HepG2 (cell line): Measurements from ENCODE around the gene ZBED5. TPM values are rescaled to one million over a fixed set of nuclear protein-coding genes. Genes with fewer than 3 reads are reported as not detected.

Experiments
- ARHGAP35 ChIP-seq: sonication (generic); formaldehyde crosslinking; IDR thresholded peaks from 2 replicates; pipeline ENCODE4 v1.9.0; 2022; ENCODE audit warnings: mild to moderate bottlenecking, inconsistent platforms, moderate library complexity, missing genetic modification reagents, borderline replicate concordance
- CEBPZ ChIP-seq: IDR thresholded peaks from 2 replicates; pipeline ENCODE4 v1.6.1; 2012; ENCODE audit warnings: low read length, improper control_type of control experiment
- CENPT ChIP-seq: sonication (generic); formaldehyde crosslinking; IDR thresholded peaks from 2 replicates; pipeline ENCODE4 v1.8.0; 2022; ENCODE audit warnings: low read depth, mild to moderate bottlenecking, moderate library complexity, missing genetic modification reagents
- CERS6 ChIP-seq: sonication (generic); formaldehyde crosslinking; IDR thresholded peaks from 2 replicates; pipeline ENCODE4 v1.5.0; 2020; ENCODE audit warnings: missing genetic modification reagents
- FUBP1 ChIP-seq: sonication (generic); formaldehyde crosslinking; IDR thresholded peaks from 2 replicates; pipeline ENCODE4 v1.5.1; 2020; ENCODE audit warnings: missing genetic modification reagents, mild to moderate bottlenecking, borderline replicate concordance
- HOXA9 ChIP-seq: sonication (generic); formaldehyde crosslinking; IDR thresholded peaks from 2 replicates; pipeline ENCODE4 v1.8.1; 2022; ENCODE audit warnings: missing genetic modification reagents, mild to moderate bottlenecking, moderate library complexity, borderline replicate concordance
- NFIB ChIP-seq: sonication (generic); formaldehyde crosslinking; IDR thresholded peaks from 2 replicates; pipeline ENCODE4 v1.9.0; 2021; ENCODE audit warnings: missing genetic modification reagents, mild to moderate bottlenecking, borderline replicate concordance
- NONO ChIP-seq, 2 experiments: fragments of 450-650 bp in 1 of 2; sonication (generic) in 1 of 2; formaldehyde crosslinking in 1 of 2; IDR thresholded peaks in 1 of 2; conservative IDR thresholded peaks in 1 of 2; 2 replicates each; pipeline versions ENCODE4 v1.6.1 to v1.8.0; 2017 to 2022; ENCODE audit warnings: mild to moderate bottlenecking in 1 of 2, missing genetic modification reagents in 1 of 2, moderate library complexity in 1 of 2
- RAD51 ChIP-seq: fragments of 450-650 bp; IDR thresholded peaks from 2 replicates; pipeline ENCODE4 v1.6.1; 2016; ENCODE audit warnings: borderline replicate concordance
- RBFOX2 ChIP-seq: fragments of 200-400 bp; formaldehyde crosslinking; IDR thresholded peaks from 2 replicates; pipeline ENCODE4 v1.6.1; 2017; ENCODE audit warnings: low read depth, mild to moderate bottlenecking, low read length
- SOX5 ChIP-seq: IDR thresholded peaks from 2 replicates; pipeline ENCODE4 v1.6.1; 2016; ENCODE audit warnings: borderline replicate concordance
- SOX6 ChIP-seq, 2 experiments: fragments of 450-650 bp in 1 of 2; sonication (generic) in 1 of 2; formaldehyde crosslinking in 1 of 2; IDR thresholded peaks; 2 replicates each; pipeline versions ENCODE4 v1.4.0 to v1.6.1; 2017 to 2020; ENCODE audit warnings: antibody characterized with exemption in 1 of 2, mild to moderate bottlenecking in 1 of 2, missing genetic modification reagents in 1 of 2
- YEATS4 ChIP-seq: sonication (generic); formaldehyde crosslinking; IDR thresholded peaks from 2 replicates; pipeline ENCODE4 v1.4.0; 2020; ENCODE audit warnings: missing genetic modification reagents, borderline replicate concordance
- ZNF207 ChIP-seq: fragments of 450-650 bp; IDR thresholded peaks from 2 replicates; pipeline ENCODE4 v1.6.1; 2016; ENCODE audit warnings: antibody characterized with exemption, borderline replicate concordance
- ZNF558 ChIP-seq: sonication (generic); formaldehyde crosslinking; IDR thresholded peaks from 2 replicates; pipeline ENCODE4 v1.9.0; 2022; ENCODE audit warnings: mild to moderate bottlenecking, missing genetic modification reagents, borderline replicate concordance
- ZNF7 ChIP-seq: IDR thresholded peaks from 2 replicates; pipeline ENCODE4 v1.6.1; 2016; ENCODE audit warnings: missing biosample characterization, missing genetic modification reagents
- ZNF839 ChIP-seq: sonication (generic); formaldehyde crosslinking; IDR thresholded peaks from 2 replicates; pipeline ENCODE4 v1.4.0; 2020; ENCODE audit warnings: missing genetic modification reagents, mild to moderate bottlenecking, borderline replicate concordance
- polyA plus RNA-seq, 8 experiments: library from polyadenylated mRNA; depleted of rRNA in 3 of 8; stranded (reverse) in 7 of 8; unstranded in 1 of 8; fragments of >200 nt; fragmentation: Illumina TruSeq in 4 of 8; extraction: Trizol in 4 of 8; gene quantifications; 2 replicates each; pipeline versions ENCODE4 v1.2.1 to v1.2.3, GENCODE V29; 2011 to 2016; ENCODE audit warnings: low read depth in 4 of 8, missing spikeins in 1 of 8, mixed read lengths in 1 of 8; ENCODE audit not compliant: insufficient read depth in 1 of 8
- total RNA-seq, 5 experiments: library from RNA; depleted of rRNA; stranded (reverse); fragments of >200 nt; fragmentation: Illumina TruSeq; extraction: Trizol; gene quantifications; 2 replicates each; pipeline ENCODE4 v1.2.3, GENCODE V29; 2016; ENCODE audit warnings: low read depth in 1 of 5
- TF ChIP-seq, protein P1 (sequence below): sonication (generic); formaldehyde crosslinking; IDR thresholded peaks from 2 replicates; pipeline ENCODE4 v1.4.0; 2020; ENCODE audit warnings: missing genetic modification reagents

The ZBED5 gene
- total and polyA plus RNA-seq, 2 of the 13 experiments (the other 11 are each of a cell fraction or from before 2014, with no cell fraction given), result 18.2 to 38.6 TPM

DNA sequence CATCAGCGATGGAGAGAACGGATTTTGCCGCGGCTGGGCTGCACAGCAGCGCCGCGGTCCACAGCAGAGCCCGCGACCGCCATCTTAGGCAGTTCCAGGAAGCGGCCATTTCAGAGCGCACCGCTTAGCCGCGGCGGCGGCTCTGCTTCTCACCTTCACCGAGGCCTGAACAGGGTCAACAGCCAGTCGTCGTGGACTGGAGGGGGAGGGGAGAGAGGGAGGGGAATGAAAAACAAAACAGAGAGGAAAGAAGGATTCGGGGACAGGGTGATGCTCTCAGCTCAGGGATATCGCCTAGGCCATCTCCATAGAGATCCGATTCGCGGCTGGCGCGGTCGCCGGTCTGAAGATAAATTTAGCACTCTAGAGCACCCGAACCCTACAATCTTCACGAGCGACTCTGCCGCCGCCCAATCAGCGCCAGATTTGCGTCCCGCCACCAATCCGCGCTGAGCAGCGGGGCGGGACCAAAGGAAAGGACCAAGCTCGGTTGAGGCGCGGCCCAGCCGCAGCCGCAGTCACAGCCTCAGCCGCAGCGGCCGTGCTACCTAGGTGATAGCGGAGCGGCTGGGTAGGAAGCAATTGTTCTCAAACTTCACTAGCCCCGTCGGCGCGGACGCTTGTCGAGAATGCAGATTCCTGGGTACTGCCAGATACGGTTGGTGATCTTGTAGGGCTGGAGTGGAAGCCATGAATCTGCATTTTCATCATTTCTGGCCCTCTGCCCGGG lies at the start of gene ZBED5 (continued):
- TF ChIP-seq CERS6 (CRISPR knock-in tag) (no peak), ZNF207 (no peak), ZNF839 (no peak), ARHGAP35 (CRISPR knock-in tag) (no peak), CENPT (CRISPR knock-in tag) (no peak), YEATS4 (CRISPR knock-in tag) (peak; percentile 80; the same call in 1 of the 2 replicates), ZNF558 (CRISPR knock-in tag) (peak; percentile 32; the same call in 1 of the 2 replicates), RBFOX2 (peak; percentile 92), SOX6 (IDR thresholded peaks at IDR 0.05) (no peak), SOX6 (CRISPR knock-in tag; IDR thresholded peaks at IDR 0.05) (no peak; the same call in none of the 2 replicates), HOXA9 (CRISPR knock-in tag) (no peak), SOX5 (CRISPR knock-in tag) (no peak), CEBPZ (no peak), FUBP1 (CRISPR knock-in tag) (no peak; the same call in 1 of the 2 replicates), RAD51 (no peak), ZNF7 (CRISPR knock-in tag) (0 out of 2 replicates have a peak, but pooled peaks have one; percentile 23), NFIB (CRISPR knock-in tag) (0 out of 2 replicates have a peak, but pooled peaks have one; percentile 51), NONO (IDR thresholded peaks at IDR 0.05) (no peak), NONO (CRISPR knock-in tag; conservative IDR thresholded peaks at IDR 0.05) (peak; percentile 78)
- TF ChIP-seq, protein P1, sequence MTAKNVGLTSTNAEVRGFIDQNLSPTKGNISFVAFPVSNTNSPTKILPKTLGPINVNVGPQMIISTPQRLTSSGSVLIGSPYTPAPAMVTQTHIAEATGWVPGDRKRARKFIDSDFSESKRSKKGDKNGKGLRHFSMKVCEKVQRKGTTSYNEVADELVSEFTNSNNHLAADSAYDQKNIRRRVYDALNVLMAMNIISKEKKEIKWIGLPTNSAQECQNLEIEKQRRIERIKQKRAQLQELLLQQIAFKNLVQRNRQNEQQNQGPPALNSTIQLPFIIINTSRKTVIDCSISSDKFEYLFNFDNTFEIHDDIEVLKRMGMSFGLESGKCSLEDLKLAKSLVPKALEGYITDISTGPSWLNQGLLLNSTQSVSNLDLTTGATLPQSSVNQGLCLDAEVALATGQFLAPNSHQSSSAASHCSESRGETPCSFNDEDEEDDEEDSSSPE (CRISPR knock-in tag), result peak; percentile 62; the same call in 1 of the 2 replicates
